Measurements from ENCODE around the gene SLC19A1. TPM values are rescaled to one million over a fixed set of nuclear protein-coding genes. Genes with fewer than 3 reads are reported as not detected.
A peak's percentile ranks its signal among the peaks of the same experiment; 100 is the strongest.
"Not testable (repeated sequence)": the region's sequence is repeated elsewhere in the genome, so short reads cannot be mapped to it uniquely, and the experiment has no call there.

The SLC19A1 gene
- total RNA-seq, 1 donor from 2014 or later: 10.2 TPM

DNA sequence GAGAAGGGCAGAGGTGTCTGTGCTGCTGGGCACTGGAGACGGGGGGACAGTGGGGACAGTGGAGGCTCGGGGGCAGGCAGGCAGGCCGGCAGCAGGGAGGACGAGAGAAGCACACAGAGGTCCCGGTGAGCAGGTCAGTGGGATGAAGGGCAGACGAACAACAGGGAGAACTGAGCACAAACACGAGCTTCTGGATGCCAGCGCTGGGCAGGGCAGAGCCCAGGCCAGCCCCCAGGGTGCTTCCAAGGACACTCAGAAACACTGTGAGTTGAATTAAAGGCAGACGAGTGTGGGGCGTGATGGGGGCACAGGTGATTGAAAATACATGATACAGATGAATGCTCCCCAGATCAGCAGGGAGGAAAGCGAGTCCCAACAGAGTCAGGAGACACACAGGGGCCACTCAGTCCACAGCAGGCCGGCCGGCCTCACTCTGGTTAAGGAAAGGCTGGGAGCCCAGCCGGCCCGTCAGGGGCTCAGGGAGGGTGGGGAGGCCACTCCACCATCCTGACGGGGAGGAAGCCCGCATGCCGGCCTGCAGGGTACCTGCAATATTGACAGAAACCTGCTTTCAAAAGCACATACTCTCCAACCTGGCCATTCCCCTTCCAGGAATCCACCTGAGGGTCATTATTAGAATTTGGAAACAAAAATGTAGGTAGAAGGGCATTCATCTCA lies 14.1 kb downstream of the SLC19A1 start:
- DNase-seq (ENCODE audit: low spot score) (peak; percentile 37), ATAC-seq (no peak)
- intact Hi-C loops (cut with DNase I): no loop called here

DNA sequence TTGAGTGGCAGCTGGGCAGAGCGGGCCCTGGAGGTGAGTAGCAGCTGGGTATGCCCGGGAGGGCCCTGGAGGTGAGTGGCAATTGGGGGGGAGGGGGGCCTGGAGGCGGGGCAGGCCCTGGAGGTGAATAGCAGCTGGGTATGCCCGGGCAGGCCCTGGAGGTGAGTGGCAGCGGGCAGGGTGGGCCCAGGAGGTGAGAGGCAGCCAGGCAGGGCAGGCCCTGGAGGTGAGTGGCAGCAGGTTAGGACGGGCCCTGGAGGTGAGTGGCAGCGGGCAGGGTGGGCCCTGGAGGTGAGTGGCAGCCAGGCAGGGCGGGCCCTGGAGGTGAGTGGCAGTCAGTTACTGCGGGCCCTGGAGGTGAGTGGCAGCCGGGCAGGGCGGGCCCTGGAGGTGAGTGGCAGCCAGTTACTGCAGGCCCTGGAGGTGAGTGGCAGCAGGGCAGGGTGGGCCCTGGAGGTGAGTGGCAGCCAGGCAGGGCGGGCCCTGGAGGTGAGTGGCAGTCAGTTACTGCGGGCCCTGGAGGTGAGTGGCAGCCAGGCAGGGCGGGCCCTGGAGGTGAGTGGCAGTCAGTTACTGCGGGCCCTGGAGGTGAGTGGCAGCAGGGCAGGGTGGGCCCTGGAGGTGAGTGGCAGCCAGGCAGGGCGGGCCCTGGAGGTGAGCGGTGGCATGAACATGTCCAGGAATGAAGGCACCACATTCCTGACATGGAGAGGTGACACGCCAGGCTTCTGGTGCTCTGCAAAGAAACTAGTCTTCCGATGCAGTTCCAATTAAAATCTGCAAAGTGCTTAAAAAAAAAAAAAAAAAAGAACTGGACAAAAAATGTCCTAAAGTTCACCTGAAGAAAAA lies 14.9 kb downstream of the SLC19A1 start:
- peak; percentile 23 for DNase-seq (ENCODE audit: low spot score)
- ATAC-seq; intact Hi-C loops (cut with DNase I): not testable (repeated sequence)

DNA sequence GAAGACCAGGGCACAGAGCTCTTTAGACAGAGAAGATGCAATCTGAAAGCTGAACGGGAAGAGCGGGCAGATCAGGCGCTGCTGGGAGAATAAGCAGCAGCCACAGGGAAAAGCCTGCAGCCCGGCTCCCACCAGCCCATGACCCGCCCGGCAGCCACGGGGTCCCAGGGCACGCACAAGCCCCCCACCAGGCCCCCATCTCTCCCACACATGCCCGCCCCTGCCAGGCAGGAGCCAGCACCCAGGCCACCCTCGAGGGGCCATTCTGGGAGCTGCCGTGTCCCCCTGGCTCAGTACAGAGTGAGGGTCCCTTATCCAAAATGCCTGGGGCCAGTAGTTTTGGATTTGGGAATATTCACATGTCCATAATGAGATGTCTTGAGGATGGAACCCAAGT lies 16.3 kb downstream of the SLC19A1 start:
- DNase-seq (ENCODE audit: low spot score) (peak; percentile 35), ATAC-seq (no peak)
- intact Hi-C loops (cut with DNase I): no loop called here

DNA sequence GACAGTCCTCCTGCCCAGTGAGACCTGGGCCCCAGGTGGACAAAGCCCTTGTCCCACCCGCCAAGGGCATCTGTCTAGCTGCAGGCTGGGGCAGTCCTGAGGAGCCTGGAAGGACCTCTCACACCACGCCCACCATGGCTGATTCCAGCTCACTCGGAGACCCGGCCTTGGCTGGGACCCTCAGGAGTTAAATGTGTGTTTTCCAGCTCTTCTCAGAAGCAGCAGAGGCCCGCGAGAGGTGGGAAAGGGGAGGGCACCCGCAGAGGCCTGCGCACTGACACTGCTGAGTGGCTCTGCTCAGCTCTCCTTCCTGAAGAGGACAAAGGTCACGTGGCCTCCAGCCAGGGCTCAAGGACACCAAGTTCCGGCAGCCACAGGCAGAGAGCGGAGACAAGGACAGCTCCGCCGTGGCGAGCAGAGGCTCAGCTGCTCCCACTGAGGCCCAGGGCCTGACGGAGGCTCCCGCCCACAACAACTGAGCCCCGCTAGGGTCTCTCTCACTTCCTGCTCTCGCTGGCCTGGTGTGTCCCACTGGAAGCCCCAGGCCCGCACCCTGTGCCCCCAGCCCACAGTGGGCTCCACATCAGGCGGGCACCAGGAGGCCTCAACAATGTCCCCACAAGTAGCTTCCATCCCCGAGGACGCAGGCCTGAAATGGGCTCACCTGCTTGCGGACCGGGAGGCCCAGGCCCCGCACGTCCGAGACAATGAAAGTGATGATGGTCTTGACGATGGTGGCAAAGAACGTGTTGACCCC lies 16.9 kb downstream of the SLC19A1 start:
- peak; percentile 62 for DNase-seq (ENCODE audit: low spot score)
- ATAC-seq: peak; percentile 79
- intact Hi-C loops (cut with DNase I): no loop called here

DNA sequence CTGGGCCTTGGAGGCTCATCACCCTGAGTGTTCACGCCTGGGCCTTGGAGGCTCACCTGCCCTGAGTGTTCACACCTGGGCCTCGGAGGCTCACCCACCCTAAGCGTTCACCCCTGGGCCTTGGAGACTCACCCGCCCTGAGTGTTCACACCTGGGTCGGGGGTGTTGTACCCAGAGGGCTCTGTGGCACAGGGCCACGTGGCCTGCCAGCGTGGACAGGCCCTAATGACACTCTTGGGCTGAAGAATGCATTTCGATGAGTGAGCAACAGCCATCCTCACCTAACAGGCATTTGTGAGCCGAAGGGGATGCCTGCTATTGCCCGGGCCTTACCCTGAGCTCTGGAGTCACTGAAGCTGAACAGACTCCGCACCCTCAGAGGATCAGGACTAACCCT lies 17.5 kb downstream of the SLC19A1 start:
- no peak for ATAC-seq
- intact Hi-C loops (cut with DNase I): no loop called here
- DNase-seq (ENCODE audit: low spot score): peak; percentile 39

DNA sequence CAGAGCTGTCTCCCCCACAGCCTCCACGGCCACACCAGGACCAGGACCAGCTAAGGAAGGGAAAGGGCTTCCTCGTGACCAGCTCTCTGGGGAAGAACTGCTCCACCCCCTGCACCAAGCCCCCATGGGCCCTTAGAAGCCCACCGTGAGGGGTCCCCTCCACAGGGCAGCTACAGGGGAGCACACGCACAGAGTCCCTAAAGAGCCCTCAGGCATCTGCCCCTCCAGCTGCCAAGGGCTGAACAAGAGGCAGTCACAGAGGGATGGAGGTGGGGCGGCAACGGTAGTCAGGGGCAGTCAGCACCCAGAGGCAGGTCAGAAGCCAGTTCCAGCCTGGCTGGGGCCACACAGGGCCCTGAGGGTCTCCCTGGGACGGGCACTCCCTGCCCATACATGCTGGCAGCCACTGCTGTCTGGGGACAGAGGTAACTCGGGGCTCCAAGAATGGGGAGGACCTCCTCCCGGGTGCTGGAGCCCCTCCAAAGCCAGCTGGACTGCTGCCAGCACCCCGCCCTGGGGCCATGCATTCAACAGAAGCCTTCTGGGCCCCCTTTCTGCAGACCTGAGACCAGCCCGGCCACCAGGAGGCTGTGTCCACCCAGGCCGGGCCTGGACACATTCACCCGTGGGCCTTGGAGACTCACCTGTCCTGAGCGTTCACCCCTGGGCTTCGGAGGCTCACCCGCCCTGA lies 18.7 kb downstream of the SLC19A1 start:
- DNase-seq (ENCODE audit: low spot score) (peak; percentile 49), ATAC-seq (no peak)
- intact Hi-C loops (cut with DNase I): no loop called here

DNA sequence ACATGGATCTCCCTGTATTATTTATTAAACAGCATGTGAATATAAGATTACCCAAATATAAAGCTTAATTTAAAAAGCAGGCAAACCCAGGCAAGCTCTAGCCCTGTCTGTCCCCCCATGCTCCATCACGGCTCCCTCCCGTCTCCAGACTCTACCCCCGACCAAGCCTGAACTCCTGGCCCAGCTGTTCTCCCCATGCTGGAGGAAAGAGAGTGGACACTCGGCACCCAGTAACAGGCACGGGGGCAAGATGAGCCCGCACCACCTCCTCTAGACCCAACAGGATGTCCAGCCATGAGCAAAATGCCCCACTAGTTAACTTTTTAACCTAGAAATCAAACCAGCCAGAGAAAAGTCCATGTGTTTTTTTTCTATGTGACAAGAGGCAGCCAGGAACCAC lies 19.3 kb downstream of the SLC19A1 start:
- DNase-seq (ENCODE audit: low spot score) (peak; percentile 26), ATAC-seq (no peak)
- intact Hi-C loops (cut with DNase I): no loop called here

DNA sequence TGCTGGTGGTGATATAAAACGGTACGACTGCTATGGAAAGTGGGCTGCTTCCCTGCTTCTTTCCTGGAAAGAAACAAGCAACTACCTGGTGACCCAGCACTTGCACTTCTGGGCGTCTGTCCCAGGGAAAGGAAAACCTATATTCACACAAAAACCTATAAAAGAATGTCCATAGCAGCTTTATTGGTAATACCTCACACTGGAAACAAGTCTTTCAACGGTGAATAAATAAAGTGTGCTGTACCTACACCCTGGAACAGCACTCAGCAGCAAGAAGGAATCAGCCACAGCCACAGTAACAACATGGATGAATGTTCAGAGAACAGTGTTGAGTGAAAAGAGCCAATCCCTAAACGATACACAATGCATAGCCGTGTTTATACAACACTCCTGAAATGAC lies 19.9 kb downstream of the SLC19A1 start:
- no peak for ATAC-seq
- peak; percentile 12 for DNase-seq (ENCODE audit: low spot score)
- intact Hi-C loops (cut with DNase I): no loop called here

DNA sequence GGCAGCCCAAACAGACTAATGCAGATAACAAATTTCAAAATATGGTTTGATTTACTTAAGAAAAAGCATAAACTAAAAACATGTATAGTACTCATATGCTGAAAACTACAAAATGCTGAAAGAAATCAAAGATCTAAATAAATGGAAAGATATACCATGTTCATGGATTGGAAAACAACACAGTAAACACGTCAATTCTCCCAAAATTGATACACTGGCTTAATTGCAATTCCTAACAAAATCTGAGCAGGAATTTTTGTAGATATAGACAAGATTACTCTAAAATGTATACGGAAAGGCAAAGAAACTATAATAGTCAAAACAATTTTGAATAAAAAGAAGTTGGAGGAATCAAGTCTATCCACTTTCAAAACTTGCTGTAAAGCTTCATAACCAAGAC lies 21.0 kb downstream of the SLC19A1 start:
- DNase-seq (ENCODE audit: low spot score) (no peak), ATAC-seq (no peak)
- intact Hi-C loops (cut with DNase I): no loop called here

DNA sequence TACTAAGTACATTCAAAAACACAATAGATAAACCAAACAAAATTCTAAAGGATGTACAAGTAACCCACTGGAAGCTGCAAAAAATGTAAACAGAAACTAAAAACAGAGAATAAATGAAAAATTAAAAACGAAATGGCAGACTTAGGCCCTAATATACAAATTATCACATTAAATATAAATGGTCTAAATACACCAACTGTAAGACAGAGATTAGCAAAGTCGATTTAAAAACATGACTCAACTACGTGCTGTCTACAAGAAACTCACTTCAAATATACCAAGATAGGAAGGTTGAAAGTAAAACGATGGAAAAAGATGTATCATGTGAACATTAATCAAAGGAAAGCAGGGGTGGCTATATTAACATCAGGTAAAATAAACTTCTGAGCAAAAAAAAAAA lies 23.1 kb downstream of the SLC19A1 start:
- DNase-seq (ENCODE audit: low spot score): no peak
- no peak for ATAC-seq
- intact Hi-C loops (cut with DNase I): no loop called here

DNA sequence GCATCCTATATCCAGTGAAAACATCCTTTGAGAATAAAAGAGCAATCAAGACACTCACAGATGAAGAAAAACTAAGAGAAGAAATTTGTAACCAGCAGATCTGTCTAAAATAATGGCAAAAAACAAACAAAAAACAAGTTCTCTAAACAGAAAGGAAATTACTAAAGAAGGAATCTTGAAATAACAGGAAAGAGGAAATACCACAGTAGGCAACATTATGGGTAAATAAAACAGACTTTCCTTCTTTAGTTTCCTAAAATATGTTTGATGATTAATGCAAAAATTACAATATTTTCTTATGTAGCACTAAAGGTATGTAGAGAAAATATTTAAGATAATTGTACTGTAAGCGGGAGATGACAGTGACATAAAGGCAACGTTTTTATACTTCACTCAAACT lies 23.5 kb downstream of the SLC19A1 start:
- ATAC-seq (no peak), DNase-seq (ENCODE audit: low spot score) (no peak)
- intact Hi-C loops (cut with DNase I): no loop called here

DNA sequence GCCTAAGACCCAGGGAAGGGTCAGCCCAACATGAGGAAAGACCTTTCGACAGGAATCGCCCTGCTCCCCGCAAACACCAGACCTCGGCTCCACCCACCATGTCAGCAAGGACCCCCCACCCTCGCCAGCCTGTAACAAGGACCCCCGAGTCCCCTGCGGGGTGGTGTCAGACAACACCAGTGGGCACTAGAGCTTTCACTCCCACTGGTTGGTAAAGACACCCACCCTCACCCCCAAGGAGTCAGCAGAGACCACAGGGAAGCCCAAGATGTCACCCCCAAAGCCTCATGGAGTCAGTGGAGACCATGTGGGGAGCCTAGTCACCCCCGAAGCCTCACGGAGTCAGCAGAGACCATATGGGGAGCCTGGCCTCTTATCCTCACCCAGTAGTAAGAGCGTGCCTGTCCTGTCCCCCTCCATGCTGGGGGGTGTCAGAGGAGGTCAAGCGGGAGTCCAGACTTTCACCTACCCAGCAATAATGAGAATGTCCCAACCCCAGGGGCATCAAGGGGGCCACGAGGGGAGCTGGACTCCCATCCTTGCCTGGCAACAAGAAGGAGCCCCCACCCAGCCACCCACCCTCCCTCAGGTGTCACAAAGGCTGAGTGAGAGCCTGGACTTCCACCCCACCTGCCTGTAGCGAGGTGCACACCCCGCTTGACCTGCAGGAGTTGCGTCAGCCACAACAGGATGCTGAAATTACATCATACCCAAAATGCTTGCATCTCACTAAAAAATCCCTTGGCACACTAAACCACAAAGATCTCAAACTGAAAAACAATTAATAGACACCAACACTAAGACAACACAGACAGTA lies 24.8 kb downstream of the SLC19A1 start:
- no peak for ATAC-seq
- DNase-seq (ENCODE audit: low spot score): peak; percentile 53
- intact Hi-C loops (cut with DNase I): no loop called here

DNA sequence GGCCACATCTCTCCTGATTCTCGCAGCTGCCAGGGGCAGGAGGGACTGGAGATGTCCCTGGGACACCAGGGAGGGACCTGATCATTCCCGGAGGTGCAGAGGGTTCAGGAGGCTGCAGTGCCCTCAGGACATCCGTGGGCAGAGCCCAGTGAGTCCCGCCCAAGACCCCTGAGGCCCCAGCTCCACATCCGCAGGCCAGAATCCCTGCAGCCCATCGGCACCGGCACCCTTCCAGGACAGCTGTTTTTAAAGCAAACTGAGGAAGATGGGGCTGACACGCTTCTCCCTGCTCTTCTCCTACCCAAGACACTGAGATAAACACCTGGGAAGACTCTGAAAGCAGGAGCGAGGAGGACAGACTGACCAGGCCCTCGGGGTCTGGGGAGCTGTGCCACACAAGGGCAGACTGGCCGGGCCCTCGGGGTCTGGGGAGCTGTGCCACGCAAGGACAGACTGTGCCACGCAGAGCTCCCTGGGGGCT lies 25.5 kb downstream of the SLC19A1 start:
- intact Hi-C loops (cut with DNase I): no loop called here
- DNase-seq (ENCODE audit: low spot score) (peak; percentile 35), ATAC-seq (no peak)

DNA sequence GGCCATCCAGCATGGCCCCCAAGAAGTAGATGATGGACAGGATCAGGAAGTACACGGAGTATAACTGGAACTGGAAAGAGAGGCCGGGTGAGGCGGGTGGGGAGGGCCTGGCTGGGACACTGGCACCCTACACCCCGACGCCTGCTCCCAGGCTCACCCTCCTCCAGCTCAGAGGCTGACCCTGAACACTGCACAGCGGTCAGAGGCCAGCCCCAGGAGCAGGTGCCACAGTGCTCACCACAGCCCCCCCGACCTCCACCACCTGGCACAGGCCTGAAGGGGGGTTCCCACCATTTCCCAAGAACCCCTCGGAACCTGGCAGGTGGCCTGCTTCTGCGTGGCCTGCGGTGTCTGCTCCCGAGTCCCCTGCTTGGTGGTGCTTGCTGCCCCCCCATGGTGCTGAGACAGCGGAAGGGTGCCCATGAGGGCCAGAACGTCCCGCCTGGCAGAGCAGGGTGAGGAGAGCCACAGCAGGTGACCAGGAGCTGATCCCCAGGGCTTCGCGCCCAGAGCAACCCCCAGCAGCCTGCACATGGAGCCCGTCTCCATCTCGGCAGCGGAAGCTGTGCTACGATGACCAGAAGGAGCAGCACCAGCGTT lies 26.1 kb downstream of the SLC19A1 start:
- intact Hi-C loops (cut with DNase I): no loop called here
- peak; percentile 48 for DNase-seq (ENCODE audit: low spot score)
- no peak for ATAC-seq

DNA sequence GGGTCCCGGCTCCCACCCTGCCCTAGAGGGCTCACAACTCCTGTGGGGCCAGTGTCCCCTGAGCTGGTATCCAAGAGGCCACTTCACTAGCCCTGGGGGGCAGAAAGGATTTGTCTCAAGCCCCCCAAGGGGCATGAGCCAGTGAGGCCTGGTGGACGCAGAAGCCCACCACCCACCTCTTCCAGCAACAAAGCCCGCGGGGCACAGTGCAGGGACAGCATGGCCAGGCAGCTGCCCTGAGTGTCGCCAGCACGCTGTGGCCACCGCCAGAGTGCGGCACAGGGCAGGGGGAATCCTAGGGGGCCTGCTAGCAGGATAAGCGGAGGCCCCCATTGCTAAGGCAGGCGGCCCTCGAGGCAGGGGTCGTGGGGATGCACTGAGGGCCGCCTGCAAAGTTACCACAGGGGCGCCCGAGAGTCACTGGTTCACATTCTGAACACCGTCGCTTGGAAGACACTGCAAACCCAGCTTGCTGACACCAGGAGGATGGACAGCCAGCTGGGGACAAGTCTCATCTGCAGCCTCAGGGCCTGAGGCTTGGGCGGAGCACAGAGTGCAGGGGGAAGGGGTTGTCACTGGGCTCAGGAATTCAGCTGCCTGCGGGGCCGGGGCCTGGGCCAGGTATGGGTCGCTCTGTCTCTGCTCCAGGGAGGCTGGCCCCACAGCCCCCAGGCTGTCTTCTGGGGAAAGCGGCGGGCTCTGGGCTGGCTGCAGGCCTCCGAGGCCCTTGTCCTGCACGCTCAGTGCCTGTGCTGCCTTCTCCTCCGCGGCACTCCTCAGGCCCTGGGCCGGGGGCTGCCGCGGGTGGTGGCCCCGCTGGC lies 26.8 kb downstream of the SLC19A1 start:
- intact Hi-C loops (cut with DNase I): no loop called here
- no peak for ATAC-seq
- DNase-seq (ENCODE audit: low spot score): peak; percentile 49

DNA sequence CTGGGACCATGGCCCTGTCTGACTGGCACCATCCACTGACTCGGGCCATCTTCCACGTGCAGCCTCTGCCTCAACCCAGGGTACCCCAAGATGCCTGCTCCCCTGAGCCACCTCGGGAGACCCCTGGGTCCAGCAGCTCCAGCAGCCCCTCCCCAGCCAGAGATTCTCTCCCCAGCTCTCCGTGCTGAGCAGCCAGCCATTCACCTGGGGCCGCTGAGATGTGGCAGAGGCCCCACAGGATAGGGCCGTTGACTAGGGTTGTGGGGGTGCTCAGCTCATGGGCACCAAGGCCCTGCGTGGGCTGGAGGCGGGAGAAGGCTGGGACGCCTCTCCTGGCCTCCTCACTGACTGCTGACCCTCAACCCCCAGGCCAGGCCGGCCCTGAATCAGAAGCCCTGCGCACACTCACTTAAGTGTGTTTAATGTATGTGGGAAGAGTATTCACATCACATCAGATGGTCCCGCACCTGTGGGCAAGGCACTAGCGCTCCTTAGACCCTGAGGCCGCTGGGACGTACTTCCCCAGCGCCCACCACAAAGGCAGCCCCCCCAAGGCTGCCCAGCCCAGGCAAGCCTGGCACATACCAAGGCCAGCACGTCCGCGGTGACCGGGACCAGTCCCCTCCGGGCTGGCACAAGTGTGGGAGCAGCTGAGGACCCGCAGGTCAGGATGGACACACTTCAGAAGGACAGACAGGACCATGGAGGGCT lies 27.8 kb downstream of the SLC19A1 start:
- intact Hi-C loops (cut with DNase I): no loop called here
- DNase-seq (ENCODE audit: low spot score) (peak; percentile 56), ATAC-seq (no peak)

All from sciatic nerve (tissue), 2 donors.